NCI-H526 treated with DMSO at 0.1 percent for 48 hours (cell line): ENCODE measurements around the gene NEK10.
"Not testable (repeated sequence)": the region's sequence is repeated elsewhere in the genome, so short reads cannot be mapped to it uniquely, and the experiment has no call there.

Experiments used
- DNase-seq: peaks from one replicate; lab custom pipeline; 2025; lab: John Stamatoyannopoulos, UW

Gene NEK10

GRCh38 chr3:27317096-27317495 lies 52.1 kb downstream of the NEK10 start:
- DNase-seq, result no peak

GRCh38 chr3:27315003-27315402 lies 54.2 kb downstream of the NEK10 start:
- no peak for DNase-seq

- peak; percentile 69 for DNase-seq
Measured at GRCh38 chr3:27312044-27312668, 57.0 kb downstream of the NEK10 start.

- DNase-seq, result no peak
Measured at GRCh38 chr3:27311400-27311799, 57.8 kb downstream of the NEK10 start.

- DNase-seq, result no peak
Measured at GRCh38 chr3:27310688-27311087, 58.5 kb downstream of the NEK10 start.

GRCh38 chr3:27307566-27307965 lies 61.6 kb downstream of the NEK10 start:
- DNase-seq, result no peak

- no peak for DNase-seq
Measured at GRCh38 chr3:27302891-27303290, 66.3 kb downstream of the NEK10 start.

- DNase-seq, result not testable (repeated sequence)
Measured at GRCh38 chr3:27298981-27299380, 70.2 kb downstream of the NEK10 start.

- no peak for DNase-seq
Measured at GRCh38 chr3:27293939-27294338, 75.2 kb downstream of the NEK10 start.

GRCh38 chr3:27290760-27291159 lies 78.4 kb downstream of the NEK10 start:
- no peak for DNase-seq

GRCh38 chr3:27289769-27290413 lies 79.3 kb downstream of the NEK10 start:
- DNase-seq, result peak; percentile 73

- no peak for DNase-seq
Measured at GRCh38 chr3:27287052-27287451, 82.1 kb downstream of the NEK10 start.

GRCh38 chr3:27286467-27286866 lies 82.7 kb downstream of the NEK10 start:
- not testable (repeated sequence) for DNase-seq

GRCh38 chr3:27285668-27286067 lies 83.5 kb downstream of the NEK10 start:
- DNase-seq, result no peak

GRCh38 chr3:27281671-27282150 lies 87.5 kb downstream of the NEK10 start:
- no peak for DNase-seq

- no peak for DNase-seq
Measured at GRCh38 chr3:27279123-27279522, 90.1 kb downstream of the NEK10 start.

- no peak for DNase-seq
Measured at GRCh38 chr3:27278383-27279055, 90.7 kb downstream of the NEK10 start.

GRCh38 chr3:27275441-27275990 lies 93.7 kb downstream of the NEK10 start:
- DNase-seq, result no peak

- DNase-seq, result no peak
Measured at GRCh38 chr3:27271890-27272289, 97.3 kb downstream of the NEK10 start.

GRCh38 chr3:27254896-27255295 lies 114.3 kb downstream of the NEK10 start:
- DNase-seq, result no peak

- peak; percentile 20 for DNase-seq
Measured at GRCh38 chr3:27253831-27254230, 115.4 kb downstream of the NEK10 start.

- no peak for DNase-seq
Measured at GRCh38 chr3:27253391-27253790, 115.8 kb downstream of the NEK10 start.

GRCh38 chr3:27252646-27253045 lies 116.5 kb downstream of the NEK10 start:
- DNase-seq, result no peak
